ENCODE measurements around the gene GOPC. TPM values are rescaled to one million over a fixed set of nuclear protein-coding genes. Genes with fewer than 3 reads are reported as not detected.

The GOPC gene
- total and polyA plus RNA-seq, 2 donors (not counting 3 experiments of a cell fraction or from before 2014, with no cell fraction given), result 7.8 to 22.8 TPM

DNA sequence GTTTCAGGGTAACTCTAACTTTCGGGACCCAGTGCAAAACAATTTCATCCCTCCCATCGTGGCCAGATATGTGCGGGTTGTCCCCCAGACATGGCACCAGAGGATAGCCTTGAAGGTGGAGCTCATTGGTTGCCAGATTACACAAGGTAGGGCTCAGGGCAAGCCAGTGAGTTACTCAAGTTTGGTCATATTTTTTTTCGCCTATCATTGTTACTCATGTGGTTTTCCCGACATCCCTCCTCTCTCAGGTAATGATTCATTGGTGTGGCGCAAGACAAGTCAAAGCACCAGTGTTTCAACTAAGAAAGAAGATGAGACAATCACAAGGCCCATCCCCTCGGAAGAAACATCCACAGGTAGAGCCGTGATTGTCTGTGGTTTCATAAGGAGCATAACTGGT lies 61.6 kb downstream of the GOPC start:
- H3K27me3 ChIP-seq (ENCODE audit: control insufficient read depth in 2 of 2, insufficient read depth in 2 of 2, low read length in 2 of 2), result no peaks in the 10 kb centered on the region
- intact Hi-C loops (cut with micrococcal nuclease), result no loop called here
- no peak for DNase-seq (ENCODE audit: low read depth, low spot score)
- dilution Hi-C loops (cut with MboI; ENCODE audit: extremely low pct_ligation_motif_present, low sequenced_read_pairs), result no loop called here
- H2AFZ ChIP-seq (ENCODE audit: low read depth, low read length), result no peak overlapping the region
- no peaks in the 10 kb centered on the region for H4K20me1 ChIP-seq (replicated peaks; ENCODE audit: control insufficient read depth, extremely low read depth, insufficient read depth, low read length)
- POLR2A ChIA-PET, result no interaction called here
- H3K4me2 ChIP-seq (ENCODE audit: insufficient read depth, low read length), result no peak overlapping the region
- no peak overlapping the region for H3K9ac ChIP-seq (replicated peaks; ENCODE audit: extremely low read depth, insufficient read depth, low read length)
- TF ChIP-seq, protein P1, sequence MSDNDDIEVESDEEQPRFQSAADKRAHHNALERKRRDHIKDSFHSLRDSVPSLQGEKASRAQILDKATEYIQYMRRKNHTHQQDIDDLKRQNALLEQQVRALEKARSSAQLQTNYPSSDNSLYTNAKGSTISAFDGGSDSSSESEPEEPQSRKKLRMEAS (IDR thresholded peaks at IDR 0.05; ENCODE audit: insufficient read depth, insufficient read length), result no peak
- TF ChIP-seq POLR2AphosphoS5 (IDR thresholded peaks at IDR 0.05; ENCODE audit: insufficient read depth, low read depth, low read length) (no peak), POLR2A (IDR thresholded peaks at IDR 0.05; ENCODE audit: low read depth, low read length) (no peak), MYC (IDR thresholded peaks at IDR 0.05; ENCODE audit: low read depth, low read length) (no peak), EZH2 (IDR thresholded peaks at IDR 0.05; ENCODE audit: borderline replicate concordance, low read depth, low read length, severe bottlenecking) (no peak), FOS (IDR thresholded peaks at IDR 0.05; ENCODE audit: borderline replicate concordance, insufficient read depth, low read length) (no peak), JUN (IDR thresholded peaks at IDR 0.05; ENCODE audit: borderline replicate concordance, insufficient read depth, insufficient read length, low read depth) (no peak), GATA2 (IDR thresholded peaks at IDR 0.05; ENCODE audit: insufficient read depth, insufficient read length, low read depth, low read length) (no peak)
- TF ChIP-seq, protein P2, sequence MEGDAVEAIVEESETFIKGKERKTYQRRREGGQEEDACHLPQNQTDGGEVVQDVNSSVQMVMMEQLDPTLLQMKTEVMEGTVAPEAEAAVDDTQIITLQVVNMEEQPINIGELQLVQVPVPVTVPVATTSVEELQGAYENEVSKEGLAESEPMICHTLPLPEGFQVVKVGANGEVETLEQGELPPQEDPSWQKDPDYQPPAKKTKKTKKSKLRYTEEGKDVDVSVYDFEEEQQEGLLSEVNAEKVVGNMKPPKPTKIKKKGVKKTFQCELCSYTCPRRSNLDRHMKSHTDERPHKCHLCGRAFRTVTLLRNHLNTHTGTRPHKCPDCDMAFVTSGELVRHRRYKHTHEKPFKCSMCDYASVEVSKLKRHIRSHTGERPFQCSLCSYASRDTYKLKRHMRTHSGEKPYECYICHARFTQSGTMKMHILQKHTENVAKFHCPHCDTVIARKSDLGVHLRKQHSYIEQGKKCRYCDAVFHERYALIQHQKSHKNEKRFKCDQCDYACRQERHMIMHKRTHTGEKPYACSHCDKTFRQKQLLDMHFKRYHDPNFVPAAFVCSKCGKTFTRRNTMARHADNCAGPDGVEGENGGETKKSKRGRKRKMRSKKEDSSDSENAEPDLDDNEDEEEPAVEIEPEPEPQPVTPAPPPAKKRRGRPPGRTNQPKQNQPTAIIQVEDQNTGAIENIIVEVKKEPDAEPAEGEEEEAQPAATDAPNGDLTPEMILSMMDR (IDR thresholded peaks at IDR 0.05; ENCODE audit: extremely low read depth in 1 of 2, insufficient read depth in 1 of 2, low read depth in 1 of 2, low read length in 2 of 2), result no peak
- no peaks in the 10 kb centered on the region for H3K9me3 ChIP-seq (replicated peaks; ENCODE audit: control insufficient read depth, insufficient read depth, low read length)
- H3K9me1 ChIP-seq (replicated peaks; ENCODE audit: control insufficient read depth, extremely low read depth, insufficient read depth, low read length), result no peaks in the 10 kb centered on the region
- BruUV-seq (replicated peaks), result no TSS peak
- no peak overlapping the region for H3K4me3 ChIP-seq (replicated peaks in 1 of 3; ENCODE audit: insufficient read depth in 1 of 3, low read depth in 1 of 3, low read length in 3 of 3)
- FAIRE-seq, result no peak
- peaks cover 1% of the 10 kb centered on the region for H3K79me2 ChIP-seq (ENCODE audit: control insufficient read depth, insufficient read depth, low read length)
- H3K27ac ChIP-seq (ENCODE audit: insufficient read depth, low read depth, low read length), result no peak overlapping the region
- peaks cover 12 to 40% of the 10 kb centered on the region in 2 experiments for H3K36me3 ChIP-seq (ENCODE audit: control insufficient read depth in 2 of 2, extremely low read depth in 1 of 2, insufficient read depth in 2 of 2, low read length in 2 of 2)
- H3K4me1 ChIP-seq (ENCODE audit: control insufficient read depth, extremely low read depth, insufficient read depth, low read length), result no peaks in the 10 kb centered on the region
- CTCF ChIA-PET, result no interaction called here
